Epidermal melanocyte (primary cell): Measurements from ENCODE around the gene SEC22C.

Source experiments
- DNase-seq: peaks from one replicate; pipeline ENCODE4 v3.0.0; 2011; ENCODE audit warnings: low spot score; ENCODE audit not compliant: insufficient read length

Gene SEC22C

DNA sequence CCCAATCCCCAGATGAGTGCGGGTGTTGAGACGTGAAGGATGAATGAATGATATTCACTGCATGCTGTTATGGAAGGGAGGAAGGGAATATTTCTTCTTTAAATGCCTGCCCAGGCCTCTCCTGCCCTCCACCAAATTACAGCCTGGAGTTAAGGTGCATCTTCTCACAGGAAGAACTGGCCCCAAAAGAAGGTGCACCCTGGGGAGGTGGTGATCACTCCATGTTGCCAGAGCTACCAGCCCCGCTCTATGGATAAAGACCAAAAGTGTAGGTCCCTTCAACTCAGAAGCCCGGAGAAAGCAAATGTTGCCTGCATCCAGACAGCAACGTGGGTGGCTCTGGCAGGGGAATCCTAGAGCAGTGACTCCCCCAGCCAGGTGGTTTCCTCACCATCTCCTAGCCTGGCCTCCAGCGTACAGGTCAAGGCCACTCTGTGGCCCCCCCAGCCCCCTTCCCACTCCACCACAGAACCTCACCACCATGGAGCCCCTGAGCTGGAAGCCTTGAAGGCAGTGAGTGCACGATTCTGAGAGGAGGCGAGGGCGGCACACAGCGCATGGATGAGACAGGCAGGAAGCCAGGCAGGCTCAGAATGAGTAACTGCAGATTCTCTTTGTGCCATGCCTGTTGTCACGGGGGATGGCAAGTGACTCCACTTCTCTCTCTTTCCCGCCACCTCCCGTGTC is 82.8 kb downstream of the SEC22C start:
- DNase-seq: no peak

GRCh38 chr3:42498034-42498433 is 83.7 kb downstream of the SEC22C start:
- DNase-seq: no peak
